Retinal pigment epithelial cell (primary cell): ENCODE results near the gene BARX1.

Experiments used
- DNase-seq: peaks from one replicate; pipeline ENCODE4 v3.0.0-alpha.2; 2010; ENCODE audit warnings: low read depth
- H3K4me3 ChIP-seq: 2 replicates; pipeline ENCODE4 v1.5.1; 2011; ENCODE audit warnings: mild to moderate bottlenecking, low read length, control low read depth, moderate library complexity
- TF ChIP-seq, protein P1 (sequence below): conservative IDR thresholded peaks from 2 replicates; pipeline ENCODE4 v1.5.1; 2011; ENCODE audit warnings: low read depth, low read length, control low read depth, inconsistent platforms

Gene BARX1

DNA sequence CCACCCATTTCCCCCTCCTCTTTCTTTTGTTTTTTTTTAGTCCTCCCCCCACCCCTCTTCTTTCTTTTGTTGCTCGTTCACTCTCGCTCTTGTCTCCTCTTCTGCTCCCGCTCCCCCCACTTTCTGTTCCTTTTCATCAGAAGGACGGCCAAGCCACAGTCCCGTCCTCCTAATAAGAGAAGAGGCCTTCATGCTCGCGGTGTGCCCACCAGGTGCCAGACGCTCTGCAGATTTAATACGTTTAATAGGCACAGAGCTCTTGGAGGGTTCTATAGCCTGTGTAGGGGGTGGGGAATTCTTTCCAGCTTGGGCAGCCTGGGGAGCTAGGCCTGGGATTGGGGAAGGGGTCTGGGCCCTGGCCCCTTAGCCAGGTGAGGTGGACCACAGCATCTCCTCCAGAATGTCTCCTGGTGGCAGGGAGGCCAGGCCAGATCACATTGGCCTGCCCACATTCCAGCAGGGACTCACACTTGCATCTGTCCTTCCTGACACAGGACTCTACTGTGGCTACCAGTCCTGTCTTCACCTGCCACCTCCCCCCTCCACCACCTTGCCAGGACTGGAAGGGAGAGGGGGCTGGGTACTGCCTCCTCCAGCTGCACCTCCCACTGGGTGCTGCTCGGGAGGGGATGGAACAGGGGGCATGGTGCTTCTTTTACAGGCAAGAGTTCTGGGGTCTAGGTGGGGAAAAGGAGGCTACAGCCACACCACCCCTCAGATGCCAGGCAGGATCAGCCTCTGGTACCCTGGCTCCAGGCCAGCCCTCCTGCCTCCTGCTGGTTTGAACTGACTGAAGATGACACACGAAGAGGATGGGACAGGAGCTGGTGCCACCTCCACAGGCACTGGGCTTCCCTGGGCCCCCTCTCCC is 6.1 kb upstream of the BARX1 start:
- DNase-seq, result no peak
- no peak overlapping the region for H3K4me3 ChIP-seq

DNA sequence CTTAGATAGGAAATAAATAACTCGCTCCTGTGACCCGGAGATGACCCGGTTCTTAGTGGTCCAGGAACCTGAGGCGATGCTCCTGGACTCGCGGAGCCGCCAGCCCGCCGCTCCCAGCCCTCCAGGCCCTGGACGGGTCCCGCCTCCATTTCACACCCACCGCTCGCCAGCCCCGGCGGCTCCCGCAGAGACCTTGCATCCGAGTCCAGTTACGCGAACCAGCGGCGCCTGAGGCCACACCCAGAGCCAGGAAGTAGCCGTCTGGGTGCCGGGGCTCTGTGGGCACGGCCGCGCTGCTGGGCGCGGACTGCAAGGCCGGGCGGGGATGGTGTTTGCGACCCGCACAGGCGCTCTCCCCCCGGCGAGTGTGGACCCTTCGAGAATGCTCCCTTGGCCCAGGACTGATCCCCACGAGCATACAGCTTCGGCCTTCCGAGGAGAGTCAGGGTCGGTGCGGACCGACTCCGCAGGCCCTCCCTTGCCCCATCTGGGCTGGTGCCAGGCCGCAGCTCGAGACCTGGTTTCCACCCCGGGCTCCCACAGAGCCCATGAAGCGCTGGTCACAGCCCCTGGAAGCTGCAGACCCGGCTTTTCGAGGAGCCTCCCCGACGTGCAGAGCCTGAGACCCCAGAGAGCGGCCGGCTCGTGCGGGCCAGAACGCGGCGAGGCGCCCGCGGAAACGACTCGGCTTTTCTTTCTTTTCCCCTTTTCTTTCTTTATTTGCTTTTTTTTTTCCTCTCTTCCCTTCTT is 5.2 kb upstream of the BARX1 start:
- DNase-seq, result no peak
- no peak overlapping the region for H3K4me3 ChIP-seq
- TF ChIP-seq, protein P1, sequence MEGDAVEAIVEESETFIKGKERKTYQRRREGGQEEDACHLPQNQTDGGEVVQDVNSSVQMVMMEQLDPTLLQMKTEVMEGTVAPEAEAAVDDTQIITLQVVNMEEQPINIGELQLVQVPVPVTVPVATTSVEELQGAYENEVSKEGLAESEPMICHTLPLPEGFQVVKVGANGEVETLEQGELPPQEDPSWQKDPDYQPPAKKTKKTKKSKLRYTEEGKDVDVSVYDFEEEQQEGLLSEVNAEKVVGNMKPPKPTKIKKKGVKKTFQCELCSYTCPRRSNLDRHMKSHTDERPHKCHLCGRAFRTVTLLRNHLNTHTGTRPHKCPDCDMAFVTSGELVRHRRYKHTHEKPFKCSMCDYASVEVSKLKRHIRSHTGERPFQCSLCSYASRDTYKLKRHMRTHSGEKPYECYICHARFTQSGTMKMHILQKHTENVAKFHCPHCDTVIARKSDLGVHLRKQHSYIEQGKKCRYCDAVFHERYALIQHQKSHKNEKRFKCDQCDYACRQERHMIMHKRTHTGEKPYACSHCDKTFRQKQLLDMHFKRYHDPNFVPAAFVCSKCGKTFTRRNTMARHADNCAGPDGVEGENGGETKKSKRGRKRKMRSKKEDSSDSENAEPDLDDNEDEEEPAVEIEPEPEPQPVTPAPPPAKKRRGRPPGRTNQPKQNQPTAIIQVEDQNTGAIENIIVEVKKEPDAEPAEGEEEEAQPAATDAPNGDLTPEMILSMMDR, result no peak

More for the DNA sequence above, 6.1 kb upstream of the BARX1 start:
- TF ChIP-seq, protein P1, result no peak

DNA sequence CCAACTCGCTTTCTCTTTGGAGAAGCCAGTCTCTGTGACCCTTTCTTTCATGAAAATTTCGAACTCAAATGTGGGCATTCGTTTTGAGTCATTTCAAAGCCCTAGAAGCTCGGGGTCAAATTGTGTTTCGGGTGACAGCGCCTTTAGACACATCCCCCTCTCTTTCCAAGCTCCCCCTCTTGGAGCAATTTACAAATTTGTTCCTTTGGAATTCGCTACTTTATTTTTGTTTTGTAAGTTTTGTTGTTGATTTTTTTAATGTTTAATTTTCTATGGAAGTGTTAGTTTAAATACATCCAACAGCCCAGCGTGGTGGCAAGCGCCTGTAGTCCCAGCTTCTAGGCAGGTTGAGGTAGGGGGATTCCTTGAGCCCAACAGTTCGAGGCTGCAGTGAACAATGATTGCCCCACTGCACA is 4.6 kb upstream of the BARX1 start:
- TF ChIP-seq, protein P1, result no peak
- no peak overlapping the region for H3K4me3 ChIP-seq
- no peak for DNase-seq

DNA sequence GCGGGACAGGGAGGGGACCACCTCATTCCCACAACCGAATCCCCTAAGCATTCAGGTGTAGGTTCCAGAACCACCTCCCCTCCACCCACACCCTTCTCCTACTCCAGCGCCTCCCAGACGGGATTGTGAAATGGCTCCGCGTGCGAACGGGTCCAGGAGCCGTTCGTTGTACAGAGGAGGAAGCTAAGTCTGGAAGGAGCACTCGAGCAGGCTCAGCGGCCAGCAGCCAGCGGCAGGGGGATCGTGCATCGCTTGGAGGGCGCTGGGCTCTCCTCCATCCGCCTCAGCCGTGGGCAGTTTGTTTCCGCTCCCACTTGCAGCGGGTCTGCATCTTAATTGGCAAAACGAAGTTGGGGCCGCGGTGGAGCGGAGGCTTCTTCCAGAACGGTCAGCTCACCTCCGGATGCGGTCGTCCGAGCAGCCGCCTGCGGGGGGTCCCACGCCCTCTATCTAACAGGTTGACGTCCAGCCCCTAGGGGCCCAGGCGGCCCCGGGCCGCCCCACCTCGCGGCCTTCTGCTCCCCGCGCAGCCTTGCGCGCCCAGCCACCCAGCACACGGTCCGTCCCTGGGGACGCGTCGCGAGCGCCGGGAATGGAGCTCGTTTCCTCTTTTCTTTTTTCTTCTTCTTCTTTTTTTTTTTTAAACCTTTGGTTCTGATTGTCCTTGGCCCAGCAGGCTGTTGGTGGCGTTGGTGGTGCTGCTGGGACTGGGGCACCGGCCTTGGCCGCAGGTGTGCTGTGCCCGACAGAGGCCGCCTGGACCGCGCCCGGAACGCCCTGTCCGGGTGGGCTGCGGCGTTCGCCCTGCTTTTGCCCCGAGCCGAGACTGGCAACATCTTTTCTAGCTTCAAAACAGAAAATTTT is 3.9 kb upstream of the BARX1 start:
- TF ChIP-seq, protein P1, result no peak
- no peak overlapping the region for H3K4me3 ChIP-seq
- DNase-seq, result no peak

DNA sequence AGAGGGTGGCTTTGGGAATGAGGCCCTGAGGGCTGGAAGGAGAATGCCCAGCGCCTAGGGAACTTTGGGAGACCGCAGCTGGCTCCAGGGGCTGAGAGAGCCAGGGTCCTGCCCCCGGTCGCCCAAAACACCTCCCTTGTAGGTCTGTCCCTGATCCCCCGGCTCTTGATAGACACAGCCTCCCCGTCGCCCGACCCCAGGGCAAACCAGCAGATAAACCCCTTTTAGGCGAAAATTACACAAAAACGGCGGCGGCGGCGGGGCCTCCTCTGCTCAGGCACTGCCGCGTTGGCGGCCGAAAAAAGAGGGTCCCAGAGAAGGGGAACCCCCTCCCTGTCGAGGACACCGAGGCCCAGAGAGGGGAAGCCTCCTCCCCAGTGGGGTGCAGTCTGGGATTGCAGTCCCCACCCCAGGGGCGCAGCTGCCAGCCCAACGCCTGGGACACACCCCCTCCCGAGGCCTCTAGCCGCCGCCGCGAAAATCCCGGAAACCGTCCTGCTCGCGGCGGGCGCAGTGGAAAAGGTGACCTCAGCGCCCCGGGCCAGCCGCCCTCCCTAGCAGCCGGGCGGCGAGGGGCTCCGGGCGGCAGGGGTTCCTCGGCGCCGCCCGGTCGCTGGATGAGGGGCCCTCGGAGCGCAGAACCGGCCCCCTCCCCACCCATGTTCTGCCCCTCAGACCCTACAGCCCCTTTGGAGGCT is 3.1 kb upstream of the BARX1 start:
- no peak overlapping the region for H3K4me3 ChIP-seq
- no peak for DNase-seq
- TF ChIP-seq, protein P1, result no peak

DNA sequence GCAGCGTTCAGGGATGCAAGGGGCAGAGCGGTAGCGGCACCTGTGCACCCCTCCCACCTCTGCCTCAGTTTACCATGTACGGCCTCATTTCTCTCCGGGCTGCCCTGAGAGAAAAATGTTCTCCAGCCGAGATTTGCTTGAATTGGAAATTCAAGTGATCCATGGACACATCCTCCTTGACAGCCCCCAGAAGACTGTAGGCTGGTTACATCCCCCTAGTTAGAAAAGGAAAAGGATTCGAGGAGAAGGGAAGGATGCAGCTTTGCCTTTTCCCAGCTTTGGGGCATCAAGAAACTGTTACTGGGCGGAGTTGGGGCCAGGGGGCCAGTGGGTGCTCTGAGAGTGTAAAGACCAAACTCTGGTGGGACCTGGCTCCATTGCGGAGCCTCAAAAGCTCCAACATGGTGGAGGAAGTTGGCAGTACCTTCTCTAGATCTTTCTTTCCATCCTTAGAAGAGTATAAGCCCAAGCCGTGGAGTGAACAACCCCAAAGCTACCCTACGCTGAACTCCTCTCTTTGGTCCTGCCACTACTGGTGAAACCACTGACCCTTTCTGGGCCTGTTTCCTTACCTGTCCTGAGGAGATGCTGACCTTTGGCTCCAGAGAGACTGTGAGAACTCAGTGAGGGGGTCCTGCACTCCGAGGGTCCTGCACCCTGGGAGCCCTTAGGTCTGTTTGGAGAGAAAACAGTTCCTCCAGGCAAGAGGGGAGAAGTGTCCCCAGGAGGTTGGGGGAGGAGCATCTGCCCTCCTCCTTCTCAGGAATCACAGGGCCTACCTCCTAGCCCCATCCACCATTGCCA is 1.0 kb upstream of the BARX1 start:
- H3K4me3 ChIP-seq, result no peak overlapping the region
- TF ChIP-seq, protein P1, result no peak
- no peak for DNase-seq
